ENCODE data around the gene AGXT2. TPM values are rescaled to one million over a fixed set of nuclear protein-coding genes. Genes with fewer than 3 reads are reported as not detected.
A peak's percentile ranks its signal among the peaks of the same experiment; 100 is the strongest.

Gene AGXT2
- total RNA-seq, 4 donors from 2014 or later = not detected

GRCh38 chr5:35009657-35010056 lies 38.1 kb downstream of the AGXT2 start:
- ATAC-seq (ENCODE audit: low FRiP score) = no peak
- no peak for TF ChIP-seq CTCF (IDR thresholded peaks at IDR 0.05)

GRCh38 chr5:35009019-35009418 lies 38.7 kb downstream of the AGXT2 start:
- no peak for TF ChIP-seq CTCF (IDR thresholded peaks at IDR 0.05)
- DNase-seq (ENCODE audit: low spot score) (no peak), ATAC-seq (ENCODE audit: low FRiP score) (no peak)

More at GRCh38 chr5:35009657-35010056, 38.1 kb downstream of the AGXT2 start:
- DNase-seq (ENCODE audit: low spot score) = no peak

- TF ChIP-seq CTCF (IDR thresholded peaks at IDR 0.05) = no peak
- DNase-seq (ENCODE audit: low spot score) (no peak), ATAC-seq (ENCODE audit: low FRiP score) (no peak)
Observed at GRCh38 chr5:35004771-35005170, 43.0 kb downstream of the AGXT2 start.

GRCh38 chr5:35004200-35004599 lies 43.5 kb downstream of the AGXT2 start:
- ATAC-seq (ENCODE audit: low FRiP score) (no peak), DNase-seq (ENCODE audit: low spot score) (no peak)
- TF ChIP-seq CTCF (IDR thresholded peaks at IDR 0.05) = no peak

- TF ChIP-seq CTCF (IDR thresholded peaks at IDR 0.05) = no peak
- ATAC-seq (ENCODE audit: low FRiP score) (peak; percentile 41), DNase-seq (ENCODE audit: low spot score) (peak; percentile 39)
Observed at GRCh38 chr5:35003018-35003957, 44.5 kb downstream of the AGXT2 start.

- TF ChIP-seq CTCF (IDR thresholded peaks at IDR 0.05) = no peak
- DNase-seq (ENCODE audit: low spot score) (no peak), ATAC-seq (ENCODE audit: low FRiP score) (no peak)
Observed at GRCh38 chr5:35002459-35002858, 45.3 kb downstream of the AGXT2 start.

- DNase-seq (ENCODE audit: low spot score) (no peak), ATAC-seq (ENCODE audit: low FRiP score) (no peak)
- no peak for TF ChIP-seq CTCF (IDR thresholded peaks at IDR 0.05)
Observed at GRCh38 chr5:35001842-35002241, 45.9 kb downstream of the AGXT2 start.

All from omental fat pad (tissue), 4 donors.